IPS-NIHi7 (cell line): ENCODE results near the gene SERPIND1.
A peak's percentile ranks its signal among the peaks of the same experiment; 100 is the strongest.
"Not testable (repeated sequence)": the region's sequence is repeated elsewhere in the genome, so short reads cannot be mapped to it uniquely, and the experiment has no call there.

Experiments
- DNase-seq: peaks from one replicate; pipeline ENCODE4 v3.0.0; 2012; ENCODE audit warnings: mixed read lengths; ENCODE audit errors: extremely low spot score

Gene SERPIND1

GRCh38 chr22:20773793-20774212, at the start of gene SERPIND1:
Gene SERPIND1 (plus strand): TSS chr22:20774113. CDS start chr22:20779313, 5,200 bp downstream.
- no peak for DNase-seq

- no peak for DNase-seq
Measured at GRCh38 chr22:20724676-20725454, 49.0 kb upstream of the SERPIND1 start.

GRCh38 chr22:20725987-20726558, 47.8 kb upstream of the SERPIND1 start:
- no peak for DNase-seq

- DNase-seq, result no peak
Measured at GRCh38 chr22:20727118-20728015, 46.5 kb upstream of the SERPIND1 start.

- no peak for DNase-seq
Measured at GRCh38 chr22:20728523-20729190, 45.3 kb upstream of the SERPIND1 start.

GRCh38 chr22:20729194-20729593, 44.7 kb upstream of the SERPIND1 start:
- DNase-seq, result no peak

GRCh38 chr22:20732431-20732830, 41.5 kb upstream of the SERPIND1 start:
- not testable (repeated sequence) for DNase-seq

- DNase-seq, result not testable (repeated sequence)
Measured at GRCh38 chr22:20735356-20736162, 38.4 kb upstream of the SERPIND1 start.

- not testable (repeated sequence) for DNase-seq
Measured at GRCh38 chr22:20736891-20737290, 37.0 kb upstream of the SERPIND1 start.

GRCh38 chr22:20738394-20739089, 35.4 kb upstream of the SERPIND1 start:
- DNase-seq, result no peak

GRCh38 chr22:20740222-20740951, 33.5 kb upstream of the SERPIND1 start:
- no peak for DNase-seq

GRCh38 chr22:20741008-20741633, 32.8 kb upstream of the SERPIND1 start:
- no peak for DNase-seq

- DNase-seq, result peak; percentile 73
Measured at GRCh38 chr22:20741634-20742581, 32.0 kb upstream of the SERPIND1 start.

GRCh38 chr22:20742764-20743163, 31.1 kb upstream of the SERPIND1 start:
- no peak for DNase-seq

- no peak for DNase-seq
Measured at GRCh38 chr22:20744456-20744855, 29.5 kb upstream of the SERPIND1 start.

GRCh38 chr22:20745119-20745518, 28.8 kb upstream of the SERPIND1 start:
- DNase-seq, result no peak

GRCh38 chr22:20746431-20747189, 27.3 kb upstream of the SERPIND1 start:
- no peak for DNase-seq
